HUES64 (cell line): ENCODE data around the gene TMEM184A.

Experiments
- H3K27ac ChIP-seq: 2 replicates; pipeline ENCODE4 v1.7.0; 2013; ENCODE audit warnings: low read depth, low read length, inconsistent platforms
- H3K27me3 ChIP-seq: 2 replicates; pipeline ENCODE4 v1.6.1; 2013; ENCODE audit warnings: mild to moderate bottlenecking, low read length; ENCODE audit not compliant: insufficient read depth
- H3K36me3 ChIP-seq: 2 replicates; pipeline ENCODE4 v1.6.1; 2013; ENCODE audit warnings: mild to moderate bottlenecking, low read length; ENCODE audit not compliant: insufficient read depth
- H3K4me1 ChIP-seq: 2 replicates; pipeline ENCODE4 v1.6.1; 2013; ENCODE audit warnings: mild to moderate bottlenecking, low read length, moderate library complexity; ENCODE audit not compliant: insufficient read depth
- H3K4me3 ChIP-seq: 2 replicates; pipeline ENCODE4 v1.5.1; 2013; ENCODE audit warnings: mild to moderate bottlenecking, low read length, moderate library complexity
- H3K9ac ChIP-seq: 2 replicates; pipeline ENCODE4 v1.6.1; 2013; ENCODE audit warnings: mild to moderate bottlenecking, low read depth, low read length
- H3K9me3 ChIP-seq: 2 replicates; pipeline ENCODE4 v1.6.1; 2013; ENCODE audit warnings: low read depth, low read length; ENCODE audit not compliant: insufficient read depth
- WGBS: fragments of 150-250, 120-280 bp; methylation state at CpG from one replicate; pipeline ENCODE4 v1.1.7; 2013; ENCODE audit warnings: missing lambda C conversion rate; 5-methylcytosine and 5-hydroxymethylcytosine counted together

Gene TMEM184A

GRCh38 chr7:1563981-1564602 is 8.1 kb upstream of the TMEM184A start:
- no peaks in the 10 kb centered on the region for H3K27me3 ChIP-seq
- H3K4me1 ChIP-seq, result peaks cover 14% of the 10 kb centered on the region
- H3K27ac ChIP-seq, result no peak overlapping the region
- no peak overlapping the region for H3K4me3 ChIP-seq
- 94% methylated on average over 15 of the region's 15 CpGs for WGBS
- H3K9me3 ChIP-seq, result no peaks in the 10 kb centered on the region
- H3K36me3 ChIP-seq, result peaks cover 5% of the 10 kb centered on the region
- no peak overlapping the region for H3K9ac ChIP-seq

DNA sequence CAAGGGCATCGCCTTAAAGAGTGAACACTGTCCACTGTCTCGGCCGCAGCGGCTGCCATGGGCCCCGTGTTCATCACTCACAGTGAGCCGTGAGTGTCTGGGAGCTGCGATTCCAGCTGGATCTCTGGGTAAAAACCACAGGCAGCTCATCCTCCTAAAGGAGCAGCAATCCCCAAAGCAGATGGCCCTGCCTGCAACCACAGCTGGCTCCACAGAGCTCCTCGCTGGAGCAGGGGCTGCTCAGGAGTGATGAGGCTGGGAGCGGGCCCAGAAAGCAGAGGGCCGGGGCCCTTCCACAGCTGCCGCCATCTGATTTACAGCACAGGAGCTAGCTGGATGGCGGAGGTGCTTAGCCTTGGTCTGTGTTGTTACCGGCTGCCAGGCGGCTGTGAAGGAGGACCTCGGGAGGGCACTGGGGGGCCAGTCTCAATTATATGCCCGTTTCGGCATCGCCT is 6.6 kb upstream of the TMEM184A start:
- peaks cover under 1% of the 10 kb centered on the region for H3K36me3 ChIP-seq
- no peak overlapping the region for H3K9ac ChIP-seq
- no peaks in the 10 kb centered on the region for H3K9me3 ChIP-seq
- H3K4me3 ChIP-seq, result no peak overlapping the region
- H3K27ac ChIP-seq, result no peak overlapping the region
- H3K27me3 ChIP-seq, result no peaks in the 10 kb centered on the region
- WGBS, result 87% methylated on average over 18 of the region's 18 CpGs
- peaks cover 9% of the 10 kb centered on the region for H3K4me1 ChIP-seq

DNA sequence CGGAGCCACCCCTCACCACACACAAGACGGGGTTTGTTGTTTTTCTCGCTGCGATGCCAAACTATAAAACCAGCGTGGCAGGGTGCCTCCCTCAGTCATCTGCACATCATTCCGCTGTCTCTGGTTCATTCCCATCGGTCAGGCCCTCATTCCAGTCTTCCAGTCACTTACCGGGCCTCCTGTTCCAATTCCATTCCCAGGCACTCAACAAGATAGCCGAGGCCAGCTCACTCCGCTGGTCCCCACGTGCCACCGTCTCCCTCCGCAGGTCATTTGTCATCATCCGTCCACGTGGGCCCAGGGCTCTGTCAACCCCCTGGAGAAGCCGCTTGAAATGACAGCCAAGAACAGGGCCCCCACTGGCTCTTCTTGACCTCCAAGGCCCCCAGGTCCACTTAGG is 6.1 kb upstream of the TMEM184A start:
- Histone ChIP-seq H3K27me3 (no peaks in the 10 kb centered on the region), H3K9me3 (no peaks in the 10 kb centered on the region), H3K9ac (no peak overlapping the region), H3K36me3 (no peaks in the 10 kb centered on the region; the same call in 1 of the 2 replicates), H3K4me1 (peaks cover 3% of the 10 kb centered on the region; the same call in 1 of the 2 replicates), H3K4me3 (no peak overlapping the region), H3K27ac (no peak overlapping the region)
- 85% methylated on average over 16 of the region's 16 CpGs for WGBS

- Histone ChIP-seq H3K9me3 (no peaks in the 10 kb centered on the region), H3K9ac (no peak overlapping the region), H3K36me3 (no peaks in the 10 kb centered on the region), H3K4me1 (no peaks in the 10 kb centered on the region), H3K4me3 (no peak overlapping the region), H3K27ac (no peak overlapping the region), H3K27me3 (no peaks in the 10 kb centered on the region)
- 94% methylated on average over 34 of the region's 34 CpGs for WGBS
These were observed 5.3 kb upstream of the TMEM184A start for GRCh38 chr7:1561036-1561940.

- Histone ChIP-seq H3K9ac (no peak overlapping the region), H3K27me3 (no peaks in the 10 kb centered on the region), H3K9me3 (no peaks in the 10 kb centered on the region), H3K4me3 (no peak overlapping the region), H3K27ac (no peak overlapping the region), H3K4me1 (peaks cover 5% of the 10 kb centered on the region), H3K36me3 (no peaks in the 10 kb centered on the region)
- WGBS, result 93% methylated on average over 12 of the region's 13 CpGs
These were observed 4.6 kb upstream of the TMEM184A start for GRCh38 chr7:1560620-1561031.

DNA sequence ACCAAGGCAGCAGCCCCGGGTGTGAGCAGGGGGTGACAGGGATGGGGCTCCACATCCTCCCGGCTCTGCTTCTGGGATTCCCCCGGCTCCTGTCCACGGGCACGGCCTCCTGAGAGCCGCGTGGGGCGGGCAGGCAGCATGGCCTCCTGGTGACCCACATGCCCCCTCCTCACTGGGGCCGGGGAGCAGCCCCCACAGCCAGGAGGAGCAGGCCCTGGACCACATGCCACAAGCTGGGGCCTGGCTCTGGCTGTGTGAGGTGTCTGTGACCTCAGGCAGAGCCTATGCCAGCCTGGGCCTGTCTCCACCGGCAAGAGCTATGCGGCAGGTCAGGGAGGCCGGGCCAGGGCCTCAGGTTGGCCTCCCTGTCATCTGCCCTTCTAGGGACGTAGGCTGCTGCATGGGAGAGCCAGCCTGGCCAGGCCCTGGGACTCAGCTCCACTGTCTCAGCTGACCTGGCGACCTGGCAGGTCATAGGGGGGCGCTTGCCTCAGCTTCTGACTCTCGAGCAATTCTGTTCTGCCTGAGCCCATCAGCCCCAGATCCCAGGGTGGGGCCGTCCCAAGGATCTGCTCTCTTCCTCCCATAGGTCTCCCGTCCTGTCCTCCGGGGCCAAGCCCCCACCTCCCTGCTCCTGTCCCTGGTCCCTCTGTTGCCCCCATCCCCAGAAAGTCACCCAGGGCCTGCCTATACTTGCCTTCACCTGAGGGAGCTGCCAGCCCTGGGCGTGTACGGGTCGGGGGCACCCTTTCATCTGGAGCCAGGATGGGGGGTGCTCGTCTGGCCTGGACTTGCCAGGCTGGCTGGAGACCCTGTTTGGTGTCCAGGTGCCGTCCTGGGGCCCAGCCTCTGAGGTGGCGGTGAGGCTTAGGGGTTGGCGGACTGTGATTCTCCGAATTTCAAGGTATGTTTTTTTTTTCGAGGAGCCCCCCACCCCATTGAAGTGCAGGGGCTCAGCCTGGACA is 3.9 kb upstream of the TMEM184A start:
- H3K4me1 ChIP-seq, result peaks cover 11% of the 10 kb centered on the region
- H3K27me3 ChIP-seq, result no peaks in the 10 kb centered on the region
- H3K4me3 ChIP-seq, result no peak overlapping the region
- H3K36me3 ChIP-seq, result no peaks in the 10 kb centered on the region
- no peaks in the 10 kb centered on the region for H3K9me3 ChIP-seq
- H3K27ac ChIP-seq, result no peak overlapping the region
- no peak overlapping the region for H3K9ac ChIP-seq
- 91% methylated on average over 28 of the region's 28 CpGs for WGBS

DNA sequence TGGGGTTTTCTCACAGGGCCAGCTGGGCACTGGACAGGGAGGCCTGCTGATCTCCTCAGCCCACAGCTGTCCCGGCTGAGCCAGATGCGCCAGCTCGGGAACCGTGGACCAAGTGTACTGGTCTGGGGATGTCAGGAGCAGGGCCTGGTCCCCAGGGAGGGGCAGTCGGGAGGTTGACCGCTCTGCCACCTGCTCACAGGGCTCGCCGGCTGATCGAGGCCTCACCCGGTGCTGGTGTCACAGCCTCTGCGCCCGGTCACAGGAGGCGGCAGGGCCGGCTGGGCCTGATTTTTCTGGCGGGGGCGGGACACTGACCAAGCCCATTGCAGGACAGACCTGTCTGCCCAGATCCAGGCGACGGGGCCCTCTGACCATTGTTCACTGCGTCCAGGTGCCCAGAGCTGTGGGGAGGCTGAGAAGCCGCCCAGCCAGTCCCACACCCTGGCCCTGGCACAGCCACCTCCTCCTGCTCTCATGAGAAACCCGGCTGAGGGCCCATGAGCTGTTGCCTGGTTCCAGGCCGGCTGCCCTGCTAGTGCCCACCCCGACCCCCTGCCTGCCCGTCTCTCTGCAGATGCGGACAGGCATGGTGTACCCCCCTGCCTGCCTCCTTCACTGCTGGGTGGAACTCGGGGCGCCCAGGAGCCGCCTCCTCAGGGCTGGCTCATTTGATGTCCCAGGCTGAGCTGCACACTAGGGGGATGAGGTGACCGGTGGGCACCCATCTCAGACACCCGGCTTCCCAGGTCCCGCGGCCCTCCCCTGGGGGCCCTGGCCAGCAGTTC is 3.0 kb upstream of the TMEM184A start:
- no peak overlapping the region for H3K4me3 ChIP-seq
- H3K9ac ChIP-seq, result no peak overlapping the region
- no peaks in the 10 kb centered on the region for H3K36me3 ChIP-seq
- WGBS, result 92% methylated on average over 32 of the region's 32 CpGs
- no peak overlapping the region for H3K27ac ChIP-seq
- peaks cover 11% of the 10 kb centered on the region for H3K4me1 ChIP-seq
- H3K9me3 ChIP-seq, result no peaks in the 10 kb centered on the region
- no peaks in the 10 kb centered on the region for H3K27me3 ChIP-seq

- H3K4me1 ChIP-seq, result peaks cover 11% of the 10 kb centered on the region
- H3K27ac ChIP-seq, result no peak overlapping the region
- no peak overlapping the region for H3K4me3 ChIP-seq
- WGBS, result 67% methylated on average over 24 of the region's 24 CpGs
- no peaks in the 10 kb centered on the region for H3K27me3 ChIP-seq
- H3K9ac ChIP-seq, result no peak overlapping the region
- H3K9me3 ChIP-seq, result no peaks in the 10 kb centered on the region
- no peaks in the 10 kb centered on the region for H3K36me3 ChIP-seq
These were observed 2.3 kb upstream of the TMEM184A start for GRCh38 chr7:1558181-1558811.

DNA sequence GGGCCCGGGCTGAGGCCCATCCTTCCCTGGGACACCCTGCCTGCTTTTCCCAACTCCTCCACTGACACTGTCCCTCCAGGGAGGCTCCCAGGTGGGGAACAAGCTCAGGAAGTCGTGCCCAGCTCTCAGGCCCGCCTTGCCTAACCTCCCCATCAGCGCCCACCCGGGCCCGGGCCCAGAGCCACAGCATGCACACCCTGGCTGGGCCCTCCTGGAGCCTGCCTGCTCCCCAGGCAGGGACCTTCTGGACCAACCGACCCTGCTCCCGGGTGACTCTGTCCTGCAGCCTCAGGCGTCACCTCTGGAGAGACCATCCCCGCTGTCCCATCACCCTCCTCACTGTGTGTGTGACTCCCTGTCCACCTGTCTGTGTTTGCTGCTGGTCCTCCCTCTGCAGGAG is 1.8 kb upstream of the TMEM184A start:
- H3K9ac ChIP-seq, result no peak overlapping the region
- WGBS, result 91% methylated on average over 10 of the region's 10 CpGs
- H3K27ac ChIP-seq, result no peak overlapping the region
- H3K36me3 ChIP-seq, result no peaks in the 10 kb centered on the region
- no peak overlapping the region for H3K4me3 ChIP-seq
- no peaks in the 10 kb centered on the region for H3K27me3 ChIP-seq
- peaks cover 11% of the 10 kb centered on the region for H3K4me1 ChIP-seq
- H3K9me3 ChIP-seq, result no peaks in the 10 kb centered on the region

- 95% methylated on average over 7 of the region's 7 CpGs for WGBS
- Histone ChIP-seq H3K27me3 (no peaks in the 10 kb centered on the region), H3K9me3 (no peaks in the 10 kb centered on the region), H3K27ac (no peak overlapping the region), H3K4me1 (peaks cover 11% of the 10 kb centered on the region), H3K4me3 (no peak overlapping the region), H3K9ac (no peak overlapping the region), H3K36me3 (no peaks in the 10 kb centered on the region)
These were observed 1.0 kb upstream of the TMEM184A start for GRCh38 chr7:1557006-1557405.
